ENCODE data around the gene KRT74. TPM values are rescaled to one million over a fixed set of nuclear protein-coding genes. Genes with fewer than 3 reads are reported as not detected.

KRT74 gene
- total RNA-seq, 1 donor from 2014 or later, result not detected

GRCh38 chr12:52616680-52617402 lies 43.2 kb upstream of the KRT74 start:
- no peak overlapping the region for H3K4me3 Mint-ChIP-seq (ENCODE audit: low read depth)
- H3K36me3 Mint-ChIP-seq (ENCODE audit: insufficient read depth), result no peaks in the 10 kb centered on the region
- TF ChIP-seq CTCF (IDR thresholded peaks at IDR 0.05; ENCODE audit: unreplicated experiment), result no peak
- DNase-seq (ENCODE audit: low spot score, unreplicated experiment), result no peak
- no peaks in the 10 kb centered on the region for H3K4me1 Mint-ChIP-seq (ENCODE audit: low read depth)
- H3K9me3 Mint-ChIP-seq (ENCODE audit: low read depth), result no peaks in the 10 kb centered on the region
- peaks cover 59% of the 10 kb centered on the region for H3K27me3 Mint-ChIP-seq
- H3K27ac Mint-ChIP-seq, result peak overlapping the region; percentile 0

DNA sequence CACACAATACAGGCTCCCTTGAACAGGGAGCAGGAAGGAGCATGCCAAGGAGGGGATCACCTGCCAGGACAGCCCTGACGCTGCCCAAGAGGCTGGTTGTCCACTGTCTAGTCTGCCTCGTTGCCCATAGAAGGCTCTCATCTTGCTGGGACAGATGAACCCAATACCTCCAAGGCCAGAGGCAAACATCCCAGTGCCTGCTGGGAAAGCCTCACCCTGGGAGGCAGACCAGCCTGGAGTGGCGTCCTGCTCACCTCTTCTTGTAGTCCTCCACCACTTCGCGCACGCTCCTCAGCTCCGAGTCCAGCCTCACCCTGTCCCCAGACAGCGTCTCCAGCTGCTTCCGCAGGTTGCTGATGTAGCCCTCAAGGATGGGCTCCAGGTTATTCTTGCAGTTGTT lies 42.3 kb upstream of the KRT74 start:
- H3K9me3 Mint-ChIP-seq (ENCODE audit: low read depth), result no peaks in the 10 kb centered on the region
- H3K36me3 Mint-ChIP-seq (ENCODE audit: insufficient read depth), result no peaks in the 10 kb centered on the region
- no peak for DNase-seq (ENCODE audit: low spot score, unreplicated experiment)
- H3K4me3 Mint-ChIP-seq (ENCODE audit: low read depth), result no peak overlapping the region
- no peak for TF ChIP-seq CTCF (IDR thresholded peaks at IDR 0.05; ENCODE audit: unreplicated experiment)
- H3K4me1 Mint-ChIP-seq (ENCODE audit: low read depth), result no peaks in the 10 kb centered on the region
- H3K27ac Mint-ChIP-seq, result no peak overlapping the region
- peaks cover 68% of the 10 kb centered on the region for H3K27me3 Mint-ChIP-seq

DNA sequence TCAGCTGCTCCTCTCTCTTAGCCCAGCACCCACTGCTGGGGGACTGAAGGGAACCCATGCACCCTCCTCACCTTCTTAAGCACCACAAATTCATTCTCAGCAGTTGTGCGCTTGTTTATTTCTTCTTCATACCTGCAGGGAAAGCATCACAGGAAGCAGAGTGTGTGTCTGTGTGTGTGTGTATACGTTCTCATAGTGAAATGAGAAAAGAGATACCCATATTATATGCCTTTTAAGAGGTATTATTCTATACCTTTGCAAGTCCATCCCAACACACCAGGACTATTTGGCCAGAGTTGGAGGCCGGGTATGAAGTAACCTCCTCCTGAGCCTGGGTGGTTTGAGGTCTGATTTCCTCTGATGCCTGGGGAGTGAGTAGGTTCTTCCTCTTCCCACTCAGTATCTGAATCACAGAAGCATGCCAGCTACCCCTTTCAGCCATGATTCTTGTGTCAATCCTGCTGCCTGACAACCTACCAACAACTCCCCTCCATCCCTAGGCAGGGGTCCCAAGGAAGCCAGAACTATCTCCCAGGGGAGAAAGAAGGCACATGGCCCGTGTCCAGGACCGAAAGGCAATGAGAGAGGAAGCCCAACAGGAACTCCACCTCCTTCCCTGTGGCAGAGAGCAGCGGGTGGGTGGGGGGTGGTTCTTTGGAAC lies 41.7 kb upstream of the KRT74 start:
- no peaks in the 10 kb centered on the region for H3K9me3 Mint-ChIP-seq (ENCODE audit: low read depth)
- no peak for TF ChIP-seq CTCF (IDR thresholded peaks at IDR 0.05; ENCODE audit: unreplicated experiment)
- DNase-seq (ENCODE audit: low spot score, unreplicated experiment), result no peak
- peaks cover 69% of the 10 kb centered on the region for H3K27me3 Mint-ChIP-seq
- no peak overlapping the region for H3K27ac Mint-ChIP-seq
- H3K4me3 Mint-ChIP-seq (ENCODE audit: low read depth), result no peak overlapping the region
- H3K4me1 Mint-ChIP-seq (ENCODE audit: low read depth), result no peaks in the 10 kb centered on the region
- H3K36me3 Mint-ChIP-seq (ENCODE audit: insufficient read depth), result no peaks in the 10 kb centered on the region

GRCh38 chr12:52614381-52615207 lies 41.0 kb upstream of the KRT74 start:
- H3K36me3 Mint-ChIP-seq (ENCODE audit: insufficient read depth), result no peaks in the 10 kb centered on the region

More at GRCh38 chr12:52614381-52615207, 41.0 kb upstream of the KRT74 start:
- Mint-ChIP-seq H3K27me3 (peaks cover 70% of the 10 kb centered on the region), H3K4me3 (ENCODE audit: low read depth) (no peak overlapping the region), H3K4me1 (ENCODE audit: low read depth) (no peaks in the 10 kb centered on the region), H3K27ac (no peak overlapping the region), H3K9me3 (ENCODE audit: low read depth) (no peaks in the 10 kb centered on the region)
- no peak for DNase-seq (ENCODE audit: low spot score, unreplicated experiment)
- TF ChIP-seq CTCF (IDR thresholded peaks at IDR 0.05; ENCODE audit: unreplicated experiment), result no peak

Data from progenitor cell of endocrine pancreas (in vitro differentiated cells).